K562 (cell line): ENCODE results near the gene BLVRA. TPM values are rescaled to one million over a fixed set of nuclear protein-coding genes. Genes with fewer than 3 reads are reported as not detected.

Experiments
- ILK ChIP-seq: fragments of 450-650 bp; IDR thresholded peaks from 2 replicates; pipeline ENCODE4 v1.6.1; 2016; ENCODE audit warnings: missing genetic modification characterization, low read depth, mild to moderate bottlenecking, missing compliant biosample characterization, moderate library complexity, borderline replicate concordance
- MCM3 ChIP-seq: fragments of 450-650 bp; IDR thresholded peaks from 2 replicates; pipeline ENCODE4 v1.6.1; 2016
- MEIS2 ChIP-seq: fragments of 450-650 bp; IDR thresholded peaks from 2 replicates; pipeline ENCODE4 v1.6.1; 2014; ENCODE audit warnings: mild to moderate bottlenecking; ENCODE audit not compliant: partially characterized antibody
- NR2F6 ChIP-seq: fragments of 450-650 bp; formaldehyde crosslinking; IDR thresholded peaks from 2 replicates; pipeline ENCODE4 v1.4.0; 2020; ENCODE audit warnings: mild to moderate bottlenecking
- RAD51 ChIP-seq: fragments of 450-650 bp; IDR thresholded peaks from 2 replicates; pipeline ENCODE4 v1.7.1; 2016; ENCODE audit warnings: low read depth, mild to moderate bottlenecking, borderline replicate concordance
- RFX5 ChIP-seq: IDR thresholded peaks from 2 replicates; pipeline ENCODE4 v1.6.1; 2011; ENCODE audit warnings: low read depth, mild to moderate bottlenecking, improper control_type of control experiment, low read length
- SMAD2 ChIP-seq: fragments of 150-350 bp; IDR thresholded peaks from 2 replicates; pipeline ENCODE4 v1.6.1; 2014; ENCODE audit warnings: low read depth, mild to moderate bottlenecking, low read length
- ZNF175 ChIP-seq: fragments of 200-800 bp; sonication (Bioruptor generic); IDR thresholded peaks from 2 replicates; pipeline ENCODE4 v1.6.1; 2016; ENCODE audit warnings: low read depth, mild to moderate bottlenecking, missing genetic modification characterization, missing compliant biosample characterization
- ZNF197 ChIP-seq: fragments of 200-800 bp; sonication (Bioruptor generic); IDR thresholded peaks from 2 replicates; pipeline ENCODE4 v1.6.1; 2016; ENCODE audit warnings: low read depth, missing genetic modification characterization, missing compliant biosample characterization
- ZNF212 ChIP-seq: fragments of 450-650 bp; formaldehyde crosslinking; IDR thresholded peaks from 2 replicates; pipeline ENCODE4 v1.4.0; 2020; ENCODE audit warnings: mild to moderate bottlenecking
- ZNF253 ChIP-seq: fragments of 250-450 bp; sonication (Bioruptor Pico); conservative IDR thresholded peaks from 2 replicates; pipeline ENCODE4 v1.6.1; 2021; ENCODE audit warnings: mild to moderate bottlenecking
- polyA plus RNA-seq, 8 experiments: library from polyadenylated mRNA; depleted of rRNA in 4 of 8; stranded (reverse) in 5 of 8; unstranded in 3 of 8; fragments of >200 nt; fragmentation: Nextera tagmentation in 2 of 8; fragmentation: Illumina TruSeq in 1 of 8; extraction: Ambion mirVana in 2 of 8; extraction: Trizol in 1 of 8; gene quantifications; 2 replicates each; pipeline versions ENCODE4 v1.2.1 to v1.2.3, GENCODE V29; 2011 to 2014; ENCODE audit warnings: inconsistent platforms in 1 of 8, missing spikeins in 1 of 8
- total RNA-seq, 7 experiments: library from RNA; depleted of rRNA in 6 of 7; stranded (reverse); fragments of >200 nt in 6 of 7; fragmentation: Illumina TruSeq in 2 of 7; extraction: Trizol in 2 of 7; gene quantifications; 2 replicates each; pipeline versions ENCODE4 v1.2.1 to v1.2.3, GENCODE V29; 2011 to 2021; ENCODE audit warnings: low replicate concordance in 1 of 7
- TF ChIP-seq, protein P1 (sequence below): sonication (generic); formaldehyde crosslinking; IDR thresholded peaks from 2 replicates; pipeline ENCODE4 v1.8.1; 2022; ENCODE audit warnings: missing genetic modification reagents
- TF ChIP-seq, protein P2 (sequence below): fragments of 450-650 bp; IDR thresholded peaks from 2 replicates; pipeline ENCODE4 v1.7.0; 2016; ENCODE audit warnings: borderline replicate concordance
- TF ChIP-seq, protein P3 (sequence below): sonication (generic); formaldehyde crosslinking; IDR thresholded peaks from 2 replicates; pipeline ENCODE4 v1.8.0; 2022; ENCODE audit warnings: missing genetic modification reagents, mild to moderate bottlenecking, moderate library complexity, borderline replicate concordance

The BLVRA gene
- total and polyA plus RNA-seq, 9 of the 15 experiments (the other 6 are each of a cell fraction or from before 2014, with no cell fraction given): 48.5 to 147 (median 61.5) TPM

DNA sequence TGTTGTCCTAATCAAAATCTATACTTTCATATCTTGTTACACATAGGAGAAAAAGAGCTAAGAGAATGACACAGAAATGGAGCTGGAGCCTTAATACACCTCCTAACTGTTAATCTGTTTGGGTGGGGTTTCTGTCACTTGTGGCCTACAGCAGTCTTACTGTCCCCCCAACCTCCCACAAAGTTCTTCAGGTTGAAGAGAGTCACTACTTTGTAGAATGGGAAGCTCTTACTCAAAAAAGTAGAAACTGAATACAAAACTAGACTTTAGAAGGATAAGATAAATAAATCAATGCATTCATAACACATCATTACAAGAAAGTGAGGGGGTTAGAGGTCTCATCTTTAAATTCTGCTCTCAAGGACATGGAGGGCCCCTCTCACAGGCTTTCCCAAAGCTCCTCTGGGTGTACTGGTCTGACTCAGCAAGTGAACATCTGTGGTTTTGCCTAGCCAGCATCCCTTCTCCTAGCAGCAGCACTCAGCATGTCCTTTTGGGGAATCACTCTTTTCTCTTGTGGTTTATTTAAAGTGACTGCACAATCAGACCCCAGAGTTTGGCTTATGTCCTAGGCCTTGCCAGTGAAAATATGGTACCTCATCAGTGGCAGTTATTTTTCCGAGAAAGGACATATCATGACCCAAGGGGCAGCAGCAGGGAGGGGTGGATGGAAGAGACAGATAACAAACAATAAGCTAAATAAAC is 2.0 kb upstream of the BLVRA start (continued):
- TF ChIP-seq ZNF175 (CRISPR knock-in tag): no peak
- no peak for TF ChIP-seq ZNF253 (CRISPR knock-in tag)
- peak; percentile 66 for TF ChIP-seq MEIS2
- TF ChIP-seq, protein P1, sequence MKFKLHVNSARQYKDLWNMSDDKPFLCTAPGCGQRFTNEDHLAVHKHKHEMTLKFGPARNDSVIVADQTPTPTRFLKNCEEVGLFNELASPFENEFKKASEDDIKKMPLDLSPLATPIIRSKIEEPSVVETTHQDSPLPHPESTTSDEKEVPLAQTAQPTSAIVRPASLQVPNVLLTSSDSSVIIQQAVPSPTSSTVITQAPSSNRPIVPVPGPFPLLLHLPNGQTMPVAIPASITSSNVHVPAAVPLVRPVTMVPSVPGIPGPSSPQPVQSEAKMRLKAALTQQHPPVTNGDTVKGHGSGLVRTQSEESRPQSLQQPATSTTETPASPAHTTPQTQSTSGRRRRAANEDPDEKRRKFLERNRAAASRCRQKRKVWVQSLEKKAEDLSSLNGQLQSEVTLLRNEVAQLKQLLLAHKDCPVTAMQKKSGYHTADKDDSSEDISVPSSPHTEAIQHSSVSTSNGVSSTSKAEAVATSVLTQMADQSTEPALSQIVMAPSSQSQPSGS (CRISPR knock-in tag): no peak
- no peak for TF ChIP-seq NR2F6 (CRISPR knock-in tag)
- TF ChIP-seq RFX5: no peak
- TF ChIP-seq, protein P2, sequence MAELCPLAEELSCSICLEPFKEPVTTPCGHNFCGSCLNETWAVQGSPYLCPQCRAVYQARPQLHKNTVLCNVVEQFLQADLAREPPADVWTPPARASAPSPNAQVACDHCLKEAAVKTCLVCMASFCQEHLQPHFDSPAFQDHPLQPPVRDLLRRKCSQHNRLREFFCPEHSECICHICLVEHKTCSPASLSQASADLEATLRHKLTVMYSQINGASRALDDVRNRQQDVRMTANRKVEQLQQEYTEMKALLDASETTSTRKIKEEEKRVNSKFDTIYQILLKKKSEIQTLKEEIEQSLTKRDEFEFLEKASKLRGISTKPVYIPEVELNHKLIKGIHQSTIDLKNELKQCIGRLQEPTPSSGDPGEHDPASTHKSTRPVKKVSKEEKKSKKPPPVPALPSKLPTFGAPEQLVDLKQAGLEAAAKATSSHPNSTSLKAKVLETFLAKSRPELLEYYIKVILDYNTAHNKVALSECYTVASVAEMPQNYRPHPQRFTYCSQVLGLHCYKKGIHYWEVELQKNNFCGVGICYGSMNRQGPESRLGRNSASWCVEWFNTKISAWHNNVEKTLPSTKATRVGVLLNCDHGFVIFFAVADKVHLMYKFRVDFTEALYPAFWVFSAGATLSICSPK: no peak
- TF ChIP-seq ZNF212: no peak
- no peak for TF ChIP-seq RAD51
- TF ChIP-seq, protein P3, sequence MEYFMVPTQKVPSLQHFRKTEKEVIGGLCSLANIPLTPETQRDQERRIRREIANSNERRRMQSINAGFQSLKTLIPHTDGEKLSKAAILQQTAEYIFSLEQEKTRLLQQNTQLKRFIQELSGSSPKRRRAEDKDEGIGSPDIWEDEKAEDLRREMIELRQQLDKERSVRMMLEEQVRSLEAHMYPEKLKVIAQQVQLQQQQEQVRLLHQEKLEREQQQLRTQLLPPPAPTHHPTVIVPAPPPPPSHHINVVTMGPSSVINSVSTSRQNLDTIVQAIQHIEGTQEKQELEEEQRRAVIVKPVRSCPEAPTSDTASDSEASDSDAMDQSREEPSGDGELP (CRISPR knock-in tag): no peak
- no peak for TF ChIP-seq ILK (tag)
- peak; percentile 74; the same call in 1 of the 2 replicates for TF ChIP-seq ZNF197 (CRISPR knock-in tag)
- no peak for TF ChIP-seq MCM3
- no peak for TF ChIP-seq SMAD2
